PFSK-1 (cell line): ENCODE results near the gene FREM3.

Experiments
- FOXP2 ChIP-seq: optimal IDR thresholded peaks from 2 replicates; pipeline ENCODE3; 2011; ENCODE audit warnings: borderline replicate concordance, control low read depth, inconsistent platforms; ENCODE audit not compliant: insufficient read depth; ENCODE audit errors: extremely low read length, extremely low read depth
- POLR2AphosphoS5 ChIP-seq: IDR thresholded peaks from 2 replicates; pipeline ENCODE4 v1.6.1; 2012; ENCODE audit warnings: low read depth, mild to moderate bottlenecking, control low read depth, low read length, moderate library complexity
- REST ChIP-seq, 2 experiments: IDR thresholded peaks; 2 replicates each; pipeline versions ENCODE4 v1.6.1 to v1.8.0; 2011 to 2012; ENCODE audit warnings: low read depth in 2 of 2, low read length in 2 of 2, control low read depth in 1 of 2, inconsistent platforms in 1 of 2, mild to moderate bottlenecking in 1 of 2, moderate library complexity in 1 of 2; ENCODE audit not compliant: insufficient read depth in 1 of 2
- SIN3A ChIP-seq: IDR thresholded peaks from 2 replicates; pipeline ENCODE4 v1.6.1; 2012; ENCODE audit warnings: mild to moderate bottlenecking, low read length, moderate library complexity, borderline replicate concordance; ENCODE audit not compliant: insufficient read depth
- TAF1 ChIP-seq: IDR thresholded peaks from 2 replicates; pipeline ENCODE4 v1.6.1; 2012; ENCODE audit warnings: low read length, control low read depth, borderline replicate concordance; ENCODE audit not compliant: insufficient read depth

GRCh38 chr4:143726714-143727113 is 26.2 kb upstream of the FREM3 start:
- TF ChIP-seq TAF1 (no peak), REST (IDR thresholded peaks at IDR 0.05; ENCODE audit: insufficient read depth in 1 of 2, low read depth in 2 of 2, low read length in 2 of 2) (no peak), POLR2AphosphoS5 (no peak), SIN3A (no peak), FOXP2 (no peak)
